HG03060 (cell line): ENCODE measurements around the gene SH3GLB1.

Source experiments
- ATAC-seq: cut with Tn5 transposase; IDR thresholded peaks from one replicate; pipeline ENCODE4 v1.9.1; 2021; ENCODE audit warnings: low read depth, moderate number of reproducible peaks; ENCODE audit not compliant: unreplicated experiment

SH3GLB1 gene

DNA sequence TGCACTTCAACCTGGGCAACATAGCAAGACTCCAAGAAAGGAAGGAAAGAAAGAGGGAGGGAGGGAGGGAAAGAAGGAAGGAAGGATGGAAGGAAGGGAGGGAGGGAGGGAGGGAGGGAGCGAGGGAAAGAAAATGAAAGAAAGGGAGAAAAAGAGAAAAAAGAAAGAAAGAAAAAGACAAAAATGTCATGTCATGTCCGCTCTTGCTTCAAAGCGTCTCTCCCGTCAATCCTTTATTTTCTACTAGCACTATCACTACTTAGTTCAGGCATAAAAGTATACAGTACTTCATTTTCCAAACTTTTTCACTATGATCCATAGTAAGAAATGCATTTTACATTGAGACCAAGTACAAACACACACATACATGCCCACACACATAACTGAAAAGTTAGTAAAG, 64.7 kb downstream of the SH3GLB1 start:
- ATAC-seq, result no peak

DNA sequence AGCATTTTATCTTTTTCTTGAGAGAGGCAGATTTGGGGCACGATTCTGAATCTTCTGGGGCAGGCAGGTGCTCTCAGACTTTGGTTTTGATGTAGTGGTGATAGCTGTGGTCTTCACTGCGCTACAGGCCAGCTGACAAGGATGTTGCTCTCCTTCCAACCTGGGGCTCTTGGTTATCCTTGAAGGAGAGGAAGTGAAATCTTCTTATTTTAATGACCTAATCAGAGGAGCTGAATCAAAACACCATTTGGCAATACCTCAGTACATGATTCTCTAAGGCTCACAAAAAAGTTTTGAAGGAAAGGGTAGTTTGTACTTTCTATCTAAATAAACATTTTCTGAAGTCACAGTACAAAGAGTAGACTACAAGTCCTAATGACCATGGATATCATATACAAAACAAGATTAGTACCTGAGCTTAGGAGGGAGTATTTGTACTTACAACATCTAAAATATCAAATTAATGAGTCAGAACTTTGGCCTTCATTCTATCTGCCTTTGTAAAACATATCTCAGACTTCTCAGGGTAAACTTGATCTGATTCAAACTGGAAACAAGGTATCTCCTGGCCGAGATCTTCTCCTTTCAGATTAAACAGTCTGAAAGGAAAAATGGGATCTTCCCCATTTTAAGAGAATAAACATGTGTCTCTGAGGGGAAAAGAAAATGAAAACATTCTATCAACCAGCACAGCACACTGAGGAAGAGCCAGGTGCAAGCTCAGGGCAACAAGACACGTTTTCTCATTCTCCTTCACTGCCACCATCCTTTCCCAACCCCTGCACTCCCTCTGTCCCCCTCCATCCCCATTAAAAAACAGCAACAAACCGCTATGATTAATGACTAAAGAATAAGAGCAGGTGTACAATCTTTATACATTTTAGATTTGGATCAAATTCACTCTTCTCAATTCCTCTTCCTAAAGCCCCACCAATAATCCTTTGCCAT, 69.2 kb downstream of the SH3GLB1 start:
- ATAC-seq, result no peak

DNA sequence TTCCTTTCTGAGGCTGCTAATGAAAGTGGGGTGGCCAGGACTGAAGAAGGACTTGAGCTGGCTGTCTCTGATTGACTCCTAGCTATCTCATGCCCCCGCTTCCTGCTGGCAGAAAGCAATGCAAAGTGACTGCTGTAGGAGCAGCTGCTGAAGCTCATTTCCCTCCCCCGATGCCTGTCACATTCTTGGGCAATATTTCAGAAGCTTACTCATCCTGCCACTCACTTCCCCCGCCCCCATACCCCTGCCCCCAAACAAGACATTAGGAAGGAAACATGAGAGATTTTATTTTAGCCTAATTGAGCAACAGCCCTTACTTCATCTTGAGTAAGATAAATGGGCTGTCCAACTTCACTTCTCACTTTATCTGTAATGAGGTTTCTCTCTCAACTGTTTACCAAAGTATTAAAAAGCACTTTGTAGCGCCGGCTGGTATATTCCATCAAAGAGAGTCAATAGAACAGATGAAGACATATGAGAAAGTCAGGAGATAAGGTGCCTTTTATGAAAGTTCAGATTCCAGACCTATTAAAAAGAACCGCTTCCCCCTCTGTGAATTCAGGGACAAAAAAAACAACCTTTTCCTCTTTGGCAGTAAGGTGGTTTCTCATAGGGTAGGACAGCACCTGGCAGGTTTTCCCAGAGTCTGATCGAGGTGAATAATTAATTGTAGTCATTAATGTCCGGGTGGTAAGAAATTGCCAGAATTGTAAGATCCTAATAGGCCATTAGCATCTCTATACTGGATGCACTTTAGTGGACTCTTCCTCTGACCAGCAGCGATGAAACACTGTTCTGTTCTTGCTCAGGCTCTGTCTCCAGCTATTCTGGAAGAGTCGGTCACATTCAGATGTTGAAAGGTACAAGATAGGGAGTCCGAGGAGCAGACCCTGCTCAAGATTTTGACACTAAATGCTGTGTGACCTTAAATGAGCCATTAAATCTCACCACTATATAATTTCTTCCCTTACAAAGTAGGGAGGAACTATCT, 70.2 kb downstream of the SH3GLB1 start:
- ATAC-seq, result peak; percentile 94

DNA sequence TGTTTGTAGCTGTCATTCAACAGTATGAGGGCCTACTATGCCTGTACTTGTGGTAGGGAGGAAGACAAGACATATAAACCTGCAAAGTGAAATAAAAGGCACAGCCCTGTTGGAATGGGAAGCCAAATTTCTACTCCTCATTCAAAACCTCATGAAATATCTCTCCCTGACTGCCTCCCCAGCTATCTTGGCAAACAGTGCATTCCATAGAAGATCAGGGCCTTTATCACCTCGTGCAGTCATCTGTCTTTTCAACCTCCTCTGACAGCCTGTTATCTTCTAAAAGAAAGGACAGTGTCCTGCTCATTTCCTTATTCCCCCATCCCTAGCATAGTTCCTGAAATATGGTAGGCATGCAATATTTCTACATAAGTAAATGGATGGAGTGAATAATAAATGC, 71.0 kb downstream of the SH3GLB1 start:
- ATAC-seq, result no peak

DNA sequence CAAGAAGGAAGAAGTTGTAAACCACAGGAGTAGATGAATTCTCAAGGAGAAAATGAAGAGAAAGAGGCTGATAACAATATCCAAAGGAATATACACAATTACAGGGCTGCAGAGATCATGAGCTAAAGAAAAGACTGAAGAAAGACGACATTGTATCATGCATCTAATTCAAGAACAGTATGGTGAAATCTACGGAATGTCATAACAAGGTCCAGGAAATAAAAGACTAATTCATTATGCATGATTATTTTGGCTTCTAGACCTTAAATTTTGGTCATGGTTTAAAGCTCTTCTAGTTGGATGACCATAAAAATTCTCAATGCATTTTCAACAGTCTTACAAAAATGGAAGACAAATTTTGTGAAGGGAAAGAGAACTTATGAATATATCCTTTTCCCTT, 71.7 kb downstream of the SH3GLB1 start:
- ATAC-seq, result no peak

DNA sequence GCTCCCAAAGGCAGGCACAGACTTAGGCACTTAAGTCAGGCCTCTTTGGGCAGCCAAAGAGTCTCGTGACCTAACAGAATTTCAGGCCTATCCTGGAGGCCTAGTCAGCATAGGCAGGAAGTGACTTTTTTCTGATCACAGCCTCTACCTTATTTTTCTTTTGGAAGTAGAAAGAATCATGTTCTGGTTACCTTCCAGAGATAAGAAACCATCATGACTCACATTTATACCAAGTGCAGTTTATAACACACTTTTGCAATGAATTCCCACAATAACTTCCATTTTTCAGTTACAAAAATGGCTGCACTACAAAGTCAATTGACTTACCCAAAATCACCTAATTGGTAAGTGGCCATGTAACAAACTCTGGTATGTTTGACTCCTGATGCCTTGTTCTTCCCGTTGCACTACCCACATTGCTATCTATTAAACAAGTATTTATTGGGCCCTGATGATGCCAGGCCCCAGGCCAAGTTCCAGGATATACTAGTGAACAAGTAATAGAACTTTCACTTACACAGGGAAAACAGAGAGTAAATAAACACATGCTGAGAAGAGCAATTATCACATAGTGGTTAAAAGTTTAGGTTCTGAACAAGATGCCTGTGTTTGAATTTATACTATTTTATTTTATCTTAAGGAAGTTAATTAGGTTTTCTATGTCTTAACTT, 74.3 kb downstream of the SH3GLB1 start:
- ATAC-seq, result no peak

DNA sequence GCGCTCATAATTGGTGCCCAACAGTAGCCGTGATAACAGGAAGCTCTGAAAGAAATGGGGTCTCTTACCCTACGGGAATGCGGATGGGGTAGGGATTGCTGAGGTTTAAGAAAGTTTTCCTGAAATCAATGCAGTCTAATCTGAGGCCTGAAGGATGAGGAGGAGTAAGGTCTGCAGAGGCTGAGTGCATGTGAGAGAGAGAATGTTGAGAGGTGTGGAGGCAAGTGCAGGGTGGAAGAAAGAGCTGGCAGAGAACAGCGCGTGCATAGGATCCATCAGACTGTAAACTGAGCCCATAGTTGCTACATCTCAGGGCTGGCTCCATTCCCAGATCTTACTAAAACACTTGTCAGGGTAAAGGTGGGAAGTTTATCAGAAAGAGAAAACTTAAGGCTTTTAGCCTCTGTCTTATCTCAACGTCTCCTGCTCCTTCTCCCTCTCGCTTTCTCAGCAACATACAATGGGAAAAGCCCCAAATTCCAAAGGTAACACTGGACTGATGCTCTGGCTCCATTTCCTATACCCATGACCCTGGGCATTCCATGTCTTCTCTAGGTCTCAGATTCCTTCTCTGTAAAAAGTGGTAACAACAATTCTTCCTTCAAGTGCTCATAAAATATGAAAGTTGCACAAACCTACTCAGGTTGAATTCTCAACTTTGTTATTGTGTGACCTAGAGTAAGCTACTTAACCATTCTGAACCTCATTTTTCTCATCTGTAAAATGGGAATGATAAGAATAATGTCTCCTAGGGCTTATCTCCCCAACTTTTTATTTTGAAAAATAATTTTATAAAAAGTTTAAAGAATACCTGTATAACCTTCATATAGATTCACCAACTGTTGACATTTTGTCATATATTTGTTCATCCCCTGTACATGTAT, 75.2 kb downstream of the SH3GLB1 start:
- ATAC-seq, result no peak

DNA sequence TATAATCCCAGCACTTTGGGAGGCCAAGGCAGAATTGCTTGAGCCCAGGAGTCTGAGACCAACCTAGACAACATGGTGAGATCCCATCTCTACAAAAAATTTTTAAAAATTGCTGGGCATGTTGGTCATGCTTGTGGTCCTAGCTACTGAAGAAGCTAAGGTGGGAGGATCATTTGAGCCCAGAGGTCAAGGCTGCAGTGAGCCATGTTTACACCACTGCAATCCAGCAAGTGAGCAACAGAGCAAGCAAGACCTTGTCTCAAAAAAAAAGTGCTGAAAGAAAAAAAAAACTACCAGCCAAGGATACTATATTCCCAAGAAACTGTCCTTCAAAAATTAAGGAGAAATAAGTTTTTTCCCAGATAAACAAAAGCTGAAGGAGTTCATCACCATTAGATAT, 78.1 kb downstream of the SH3GLB1 start:
- ATAC-seq, result no peak

DNA sequence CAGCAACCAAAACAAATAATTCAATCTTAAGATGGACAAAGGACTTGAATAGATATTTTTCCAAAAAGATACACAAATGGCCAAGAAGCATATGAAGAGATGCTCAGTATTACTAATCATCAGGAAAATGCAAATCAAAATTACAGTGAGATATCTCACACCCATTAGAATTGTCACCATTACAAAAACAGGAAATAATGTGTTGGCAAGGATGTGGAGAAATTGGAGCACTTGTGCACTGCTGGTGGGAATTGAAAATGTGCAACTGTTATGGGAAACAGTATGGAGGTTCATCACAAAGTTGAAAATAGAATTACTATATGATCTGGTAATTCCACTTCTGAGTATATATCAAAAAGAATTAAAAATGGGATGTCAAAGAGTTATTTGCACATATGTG, 83.2 kb downstream of the SH3GLB1 start:
- ATAC-seq, result no peak

DNA sequence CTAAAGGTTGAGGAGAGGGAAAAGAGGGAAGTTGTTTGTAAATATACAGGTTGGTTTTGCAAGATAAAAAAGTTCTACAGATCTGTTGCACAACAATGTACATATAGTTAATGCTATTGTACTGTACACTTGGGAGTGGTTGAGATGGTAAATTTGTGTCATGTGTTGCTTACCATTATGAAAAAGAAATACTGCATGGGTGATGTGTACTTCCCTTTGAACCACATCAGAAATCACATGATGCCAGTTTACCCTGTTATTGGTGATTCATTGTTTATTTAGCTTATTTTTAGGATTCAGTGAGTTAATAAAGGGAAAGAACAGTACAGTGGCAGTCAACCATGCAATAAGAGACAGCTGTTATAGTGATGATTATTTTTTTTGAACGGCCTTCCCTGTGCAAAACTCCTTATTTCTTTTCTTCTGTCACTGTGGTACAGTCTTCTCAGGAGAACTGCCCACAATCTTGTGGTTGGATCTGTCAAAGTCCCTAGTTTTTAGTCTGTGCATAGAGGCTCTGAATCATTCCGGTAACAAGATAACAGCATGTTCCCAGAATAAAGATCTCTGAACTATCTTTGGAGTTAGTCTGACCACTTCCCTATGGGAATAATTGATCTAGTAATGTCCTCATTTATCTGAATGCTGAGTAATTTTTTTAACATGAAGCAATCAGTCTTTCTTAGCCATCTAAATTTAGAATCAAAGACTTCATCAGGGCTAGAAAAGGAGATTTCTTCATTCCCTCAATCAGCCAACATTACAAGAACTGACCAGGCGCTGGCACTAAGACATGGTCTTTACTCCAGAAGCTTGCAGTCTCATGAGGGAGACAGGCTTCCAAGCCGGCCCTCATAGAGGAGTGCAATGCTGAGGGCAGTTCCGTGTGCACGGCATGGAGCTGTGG, 84.2 kb downstream of the SH3GLB1 start:
- ATAC-seq, result no peak

DNA sequence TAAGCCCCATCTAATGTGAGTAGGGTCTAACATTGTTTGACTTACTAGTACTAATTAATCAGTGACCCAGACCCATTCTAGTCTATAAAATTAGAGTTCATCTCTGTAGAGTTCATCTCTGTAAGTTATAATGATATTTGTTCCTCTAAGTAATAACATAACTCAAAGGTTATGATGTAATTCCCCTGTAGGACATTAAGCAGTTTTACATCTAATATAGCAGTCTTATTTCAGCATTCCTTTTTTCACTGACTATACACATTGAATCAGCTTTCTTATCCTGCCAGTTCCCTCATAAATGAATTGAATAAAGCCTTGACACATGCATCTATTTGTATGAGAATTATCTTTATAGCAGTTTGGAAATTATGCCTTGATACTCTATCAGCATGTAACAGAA, 90.9 kb downstream of the SH3GLB1 start:
- ATAC-seq, result no peak
